NCI-H748 (cell line): ENCODE measurements around the gene FHL2.
"Not testable (repeated sequence)": the region's sequence is repeated elsewhere in the genome, so short reads cannot be mapped to it uniquely, and the experiment has no call there.

Experiments used
- DNase-seq: peaks from one replicate; lab custom pipeline; 2025; ENCODE audit not compliant: unreplicated experiment; lab: John Stamatoyannopoulos, UW

FHL2 gene

GRCh38 chr2:105424836-105425235, 26.0 kb upstream of the FHL2 start:
- not testable (repeated sequence) for DNase-seq

- DNase-seq = no peak
Observed at GRCh38 chr2:105422801-105423200, 23.9 kb upstream of the FHL2 start.

GRCh38 chr2:105421053-105421452, 22.2 kb upstream of the FHL2 start:
- DNase-seq = no peak

- no peak for DNase-seq
Observed at GRCh38 chr2:105418522-105418921, 19.7 kb upstream of the FHL2 start.

- DNase-seq = no peak
Observed at GRCh38 chr2:105417857-105418436, 19.1 kb upstream of the FHL2 start.

GRCh38 chr2:105416156-105416555, 17.3 kb upstream of the FHL2 start:
- DNase-seq = no peak

- DNase-seq = no peak
Observed at GRCh38 chr2:105415007-105415406, 16.2 kb upstream of the FHL2 start.

- no peak for DNase-seq
Observed at GRCh38 chr2:105413206-105413605, 14.4 kb upstream of the FHL2 start.

- DNase-seq = no peak
Observed at GRCh38 chr2:105412584-105412983, 13.7 kb upstream of the FHL2 start.

- DNase-seq = no peak
Observed at GRCh38 chr2:105411720-105412407, 13.0 kb upstream of the FHL2 start.

GRCh38 chr2:105410554-105410953, 11.7 kb upstream of the FHL2 start:
- DNase-seq = no peak

GRCh38 chr2:105409717-105410116, 10.9 kb upstream of the FHL2 start:
- no peak for DNase-seq

GRCh38 chr2:105407946-105408743, 9.3 kb upstream of the FHL2 start:
- DNase-seq = no peak

GRCh38 chr2:105406221-105406620, 7.4 kb upstream of the FHL2 start:
- DNase-seq = no peak

- no peak for DNase-seq
Observed at GRCh38 chr2:105405291-105405690, 6.4 kb upstream of the FHL2 start.

- DNase-seq = no peak
Observed at GRCh38 chr2:105404736-105405135, 5.9 kb upstream of the FHL2 start.

GRCh38 chr2:105403783-105404698, 5.2 kb upstream of the FHL2 start:
- DNase-seq = peak; percentile 4

- no peak for DNase-seq
Observed at GRCh38 chr2:105403241-105403782, 4.5 kb upstream of the FHL2 start.

- DNase-seq = no peak
Observed at GRCh38 chr2:105402809-105403208, 4.0 kb upstream of the FHL2 start.

- DNase-seq = no peak
Observed at GRCh38 chr2:105401867-105402266, 3.0 kb upstream of the FHL2 start.

GRCh38 chr2:105400138-105400540, 1.3 kb upstream of the FHL2 start:
- DNase-seq = no peak
